Cardiac muscle cell (in vitro differentiated cells and primary cell): ENCODE results near the gene TBC1D19. TPM values are rescaled to one million over a fixed set of nuclear protein-coding genes. Genes with fewer than 3 reads are reported as not detected.

ENCODE experiments used
- DNase-seq, 2 donors: peaks; one replicate each; pipeline versions ENCODE4 v3.0.0 to v3.0.0-alpha.2; 2010 to 2017; ENCODE audit warnings: low read depth in 1 of 2, low spot score in 1 of 2
- H3K27ac ChIP-seq: fragments of 200-600 bp; sonication (generic); 2 replicates; pipeline ENCODE4 v1.5.1; 2016
- H3K27me3 ChIP-seq: fragments of 200-600 bp; sonication (generic); 2 replicates; pipeline ENCODE4 v1.6.0; 2016; ENCODE audit warnings: control low read depth
- H3K36me3 ChIP-seq: fragments of 200-600 bp; sonication (generic); 2 replicates; pipeline ENCODE4 v1.5.1; 2016; ENCODE audit warnings: control low read depth
- H3K4me1 ChIP-seq: fragments of 200-600 bp; sonication (generic); 2 replicates; pipeline ENCODE4 v1.8.1; 2017; ENCODE audit warnings: low read depth, mild to moderate bottlenecking, mixed run types
- H3K4me3 ChIP-seq: fragments of 200-600 bp; sonication (generic); 2 replicates; pipeline ENCODE4 v1.5.1; 2016; ENCODE audit warnings: mild to moderate bottlenecking
- H3K9me3 ChIP-seq: fragments of 200-600 bp; sonication (generic); 2 replicates; pipeline ENCODE4 v1.5.1; 2017; ENCODE audit warnings: low read depth, mild to moderate bottlenecking, control low read depth
- CTCF ChIP-seq: IDR thresholded peaks from 2 replicates; pipeline ENCODE4 v1.5.1; 2012; ENCODE audit warnings: low read depth, mild to moderate bottlenecking, low read length
- polyA plus RNA-seq: library from polyadenylated mRNA; unstranded; fragments of >200 nt; fragmentation: Nextera tagmentation; extraction: Ambion mirVana; gene quantifications from 2 replicates; pipeline ENCODE4 v1.2.1, GENCODE V29; 2016
- total RNA-seq: library from RNA; depleted of rRNA; stranded (reverse); fragments of >200 nt; gene quantifications from 2 replicates; pipeline ENCODE4 v1.2.3, GENCODE V29; 2016

Gene TBC1D19
- total and polyA plus RNA-seq, 2 experiments from 2014 or later = 10.9 to 17.3 TPM

- no peak overlapping the region for H3K4me3 ChIP-seq
- H3K36me3 ChIP-seq = no peaks in the 10 kb centered on the region
- no peaks in the 10 kb centered on the region for H3K27me3 ChIP-seq
- no peak for TF ChIP-seq CTCF
- H3K9me3 ChIP-seq = no peaks in the 10 kb centered on the region
- peaks cover 2% of the 10 kb centered on the region for H3K4me1 ChIP-seq
- no peak overlapping the region for H3K27ac ChIP-seq
- DNase-seq = no peak
Measured at GRCh38 chr4:26804451-26804850, 220.6 kb downstream of the TBC1D19 start.

DNA sequence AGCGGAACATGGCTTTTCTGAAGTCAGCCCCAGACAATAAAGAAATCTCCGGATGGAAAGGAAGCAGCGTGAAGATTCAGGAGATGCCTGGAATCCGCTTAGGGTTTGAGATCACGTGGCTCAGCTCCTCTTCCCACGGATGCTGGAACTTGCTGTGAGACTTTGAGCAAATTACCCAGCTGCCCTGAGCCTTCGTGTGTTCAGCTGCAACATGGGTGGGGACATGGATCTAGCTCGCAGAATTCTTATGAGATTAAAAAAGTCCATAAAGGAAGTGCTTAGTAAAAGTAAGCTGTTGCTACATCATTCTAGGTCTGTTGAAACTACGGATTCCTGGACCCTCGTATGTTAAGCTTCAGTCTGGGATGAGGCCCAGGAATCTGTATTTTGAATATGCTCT, 221.0 kb downstream of the TBC1D19 start:
- H3K4me1 ChIP-seq = peaks cover 2% of the 10 kb centered on the region
- H3K36me3 ChIP-seq = no peaks in the 10 kb centered on the region
- no peak overlapping the region for H3K4me3 ChIP-seq
- no peaks in the 10 kb centered on the region for H3K27me3 ChIP-seq
- no peak for DNase-seq
- no peaks in the 10 kb centered on the region for H3K9me3 ChIP-seq
- no peak for TF ChIP-seq CTCF
- H3K27ac ChIP-seq = no peak overlapping the region

Other genes starting within 250 kb of the TBC1D19 start
- gene CCKAR, start 93.6 kb upstream of the TBC1D19 start, total RNA-seq = 0.89 and 1.5 TPM in 2 replicates
- 0.23 TPM in 1 of 2 replicates, not detected in the other for gene CCKAR, start 93.6 kb upstream of the TBC1D19 start, polyA plus RNA-seq